ENCODE results near the gene ADAMTS15.

The ADAMTS15 gene

GRCh38 chr11:130485983-130486382 is 37.5 kb downstream of the ADAMTS15 start:
- no peak for DNase-seq

GRCh38 chr11:130486391-130486836 is 38.0 kb downstream of the ADAMTS15 start:
- no peak for DNase-seq

GRCh38 chr11:130486987-130487923 is 38.8 kb downstream of the ADAMTS15 start:
- DNase-seq: no peak

- DNase-seq: no peak
Measured at GRCh38 chr11:130487924-130488815, 39.7 kb downstream of the ADAMTS15 start.

- no peak for DNase-seq
Measured at GRCh38 chr11:130488848-130489584, 40.6 kb downstream of the ADAMTS15 start.

- no peak for DNase-seq
Measured at GRCh38 chr11:130489716-130490115, 41.3 kb downstream of the ADAMTS15 start.

GRCh38 chr11:130490682-130491449 is 42.4 kb downstream of the ADAMTS15 start:
- no peak for DNase-seq

- DNase-seq: no peak
Measured at GRCh38 chr11:130498181-130498580, 49.7 kb downstream of the ADAMTS15 start.

GRCh38 chr11:130499828-130500227 is 51.4 kb downstream of the ADAMTS15 start:
- no peak for DNase-seq

- no peak for DNase-seq
Measured at GRCh38 chr11:130504317-130504716, 55.9 kb downstream of the ADAMTS15 start.

GRCh38 chr11:130508913-130509312 is 60.5 kb downstream of the ADAMTS15 start:
- peak; percentile 43 for DNase-seq

GRCh38 chr11:130509942-130510341 is 61.5 kb downstream of the ADAMTS15 start:
- no peak for DNase-seq

GRCh38 chr11:130510407-130511006 is 62.1 kb downstream of the ADAMTS15 start:
- DNase-seq: no peak

- no peak for DNase-seq
Measured at GRCh38 chr11:130511765-130512164, 63.3 kb downstream of the ADAMTS15 start.

GRCh38 chr11:130512662-130513061 is 64.2 kb downstream of the ADAMTS15 start:
- peak; percentile 28 for DNase-seq

GRCh38 chr11:130513132-130513531 is 64.7 kb downstream of the ADAMTS15 start:
- peak; percentile 97 for DNase-seq

- peak; percentile 4 for DNase-seq
Measured at GRCh38 chr11:130514316-130514715, 65.9 kb downstream of the ADAMTS15 start.

- DNase-seq: peak; percentile 12
Measured at GRCh38 chr11:130514851-130515250, 66.4 kb downstream of the ADAMTS15 start.

- peak; percentile 2 for DNase-seq
Measured at GRCh38 chr11:130515829-130516553, 67.5 kb downstream of the ADAMTS15 start.
